Activated naive CD8-positive, alpha-beta T cell (primary cell): Measurements from ENCODE around the gene MTAP.

ENCODE experiments used
- H3K27ac Mint-ChIP-seq: one replicate; pipeline ENCODE4 v1.8.0; 2021; ENCODE audit warnings: mixed read lengths
- H3K27me3 Mint-ChIP-seq: one replicate; pipeline ENCODE4 v1.8.0; 2021; ENCODE audit warnings: mixed read lengths
- H3K36me3 Mint-ChIP-seq: one replicate; pipeline ENCODE4 v1.8.0; 2021; ENCODE audit warnings: mixed read lengths
- H3K4me1 Mint-ChIP-seq: one replicate; pipeline ENCODE4 v1.8.0; 2021; ENCODE audit warnings: low read depth, mixed read lengths
- H3K4me3 Mint-ChIP-seq: one replicate; pipeline ENCODE4 v1.8.0; 2021; ENCODE audit warnings: mild to moderate bottlenecking, mixed read lengths
- H3K9me3 Mint-ChIP-seq: one replicate; pipeline ENCODE4 v1.8.0; 2021; ENCODE audit warnings: low read depth, mixed read lengths

The MTAP gene

GRCh38 chr9:21969951-21970799 lies 167.7 kb downstream of the MTAP start:
- Mint-ChIP-seq H3K27ac (peak overlapping the region; percentile 64), H3K27me3 (peaks cover 62% of the 10 kb centered on the region), H3K4me3 (no peak overlapping the region), H3K36me3 (peaks cover 11% of the 10 kb centered on the region), H3K4me1 (peaks cover 38% of the 10 kb centered on the region), H3K9me3 (peaks cover 3% of the 10 kb centered on the region)

- H3K27ac Mint-ChIP-seq: peak overlapping the region; percentile 58
- H3K9me3 Mint-ChIP-seq: peaks cover 3% of the 10 kb centered on the region
- peaks cover 11% of the 10 kb centered on the region for H3K36me3 Mint-ChIP-seq
- peaks cover 63% of the 10 kb centered on the region for H3K27me3 Mint-ChIP-seq
- peaks cover 34% of the 10 kb centered on the region for H3K4me1 Mint-ChIP-seq
- H3K4me3 Mint-ChIP-seq: no peak overlapping the region
Measured at GRCh38 chr9:21970800-21971640, 168.6 kb downstream of the MTAP start.

GRCh38 chr9:21972361-21972760 lies 169.9 kb downstream of the MTAP start:
- H3K4me3 Mint-ChIP-seq: no peak overlapping the region
- no peak overlapping the region for H3K27ac Mint-ChIP-seq
- H3K4me1 Mint-ChIP-seq: peaks cover 32% of the 10 kb centered on the region
- H3K36me3 Mint-ChIP-seq: peaks cover 9% of the 10 kb centered on the region
- H3K9me3 Mint-ChIP-seq: no peaks in the 10 kb centered on the region
- peaks cover 57% of the 10 kb centered on the region for H3K27me3 Mint-ChIP-seq

GRCh38 chr9:21974343-21974721 lies 171.9 kb downstream of the MTAP start:
- Mint-ChIP-seq H3K27ac (no peak overlapping the region), H3K4me3 (peak overlapping the region; percentile 89), H3K36me3 (peaks cover 4% of the 10 kb centered on the region), H3K4me1 (peaks cover 27% of the 10 kb centered on the region), H3K27me3 (peaks cover 60% of the 10 kb centered on the region), H3K9me3 (peaks cover 6% of the 10 kb centered on the region)

GRCh38 chr9:21974722-21975409 lies 172.4 kb downstream of the MTAP start:
- H3K9me3 Mint-ChIP-seq: peaks cover 6% of the 10 kb centered on the region
- no peak overlapping the region for H3K27ac Mint-ChIP-seq
- H3K4me3 Mint-ChIP-seq: peak overlapping the region; percentile 89
- H3K36me3 Mint-ChIP-seq: peaks cover 4% of the 10 kb centered on the region
- peaks cover 26% of the 10 kb centered on the region for H3K4me1 Mint-ChIP-seq
- peaks cover 62% of the 10 kb centered on the region for H3K27me3 Mint-ChIP-seq

- Mint-ChIP-seq H3K4me3 (no peak overlapping the region), H3K4me1 (peaks cover 20% of the 10 kb centered on the region), H3K36me3 (no peaks in the 10 kb centered on the region), H3K27ac (no peak overlapping the region), H3K27me3 (peaks cover 56% of the 10 kb centered on the region), H3K9me3 (peaks cover 6% of the 10 kb centered on the region)
Measured at GRCh38 chr9:21976334-21976875, 174.0 kb downstream of the MTAP start.

- Mint-ChIP-seq H3K4me1 (no peaks in the 10 kb centered on the region), H3K36me3 (no peaks in the 10 kb centered on the region)
Measured at GRCh38 chr9:21982391-21982790, 180.0 kb downstream of the MTAP start.

GRCh38 chr9:21982861-21983560 lies 180.6 kb downstream of the MTAP start:
- peaks cover 6% of the 10 kb centered on the region for H3K9me3 Mint-ChIP-seq
- H3K27ac Mint-ChIP-seq: no peak overlapping the region
- no peaks in the 10 kb centered on the region for H3K36me3 Mint-ChIP-seq
- H3K4me3 Mint-ChIP-seq: no peak overlapping the region
- no peaks in the 10 kb centered on the region for H3K4me1 Mint-ChIP-seq
- H3K27me3 Mint-ChIP-seq: peaks cover 57% of the 10 kb centered on the region

More at GRCh38 chr9:21982391-21982790, 180.0 kb downstream of the MTAP start:
- no peak overlapping the region for H3K27ac Mint-ChIP-seq
- no peak overlapping the region for H3K4me3 Mint-ChIP-seq
- peaks cover 6% of the 10 kb centered on the region for H3K9me3 Mint-ChIP-seq
- H3K27me3 Mint-ChIP-seq: peaks cover 58% of the 10 kb centered on the region

- Mint-ChIP-seq H3K9me3 (peaks cover 6% of the 10 kb centered on the region), H3K27ac (no peak overlapping the region), H3K36me3 (no peaks in the 10 kb centered on the region), H3K4me1 (no peaks in the 10 kb centered on the region), H3K27me3 (peaks cover 60% of the 10 kb centered on the region), H3K4me3 (no peak overlapping the region)
Measured at GRCh38 chr9:21983561-21983935, 181.1 kb downstream of the MTAP start.

- no peaks in the 10 kb centered on the region for H3K36me3 Mint-ChIP-seq
- H3K27ac Mint-ChIP-seq: no peak overlapping the region
- H3K4me3 Mint-ChIP-seq: no peak overlapping the region
- peaks cover 2% of the 10 kb centered on the region for H3K9me3 Mint-ChIP-seq
- H3K27me3 Mint-ChIP-seq: peaks cover 58% of the 10 kb centered on the region
- no peaks in the 10 kb centered on the region for H3K4me1 Mint-ChIP-seq
Measured at GRCh38 chr9:21984101-21984500, 181.7 kb downstream of the MTAP start.

GRCh38 chr9:21985964-21986667 lies 183.7 kb downstream of the MTAP start:
- H3K27me3 Mint-ChIP-seq: peaks cover 61% of the 10 kb centered on the region
- no peak overlapping the region for H3K27ac Mint-ChIP-seq
- no peaks in the 10 kb centered on the region for H3K4me1 Mint-ChIP-seq
- H3K9me3 Mint-ChIP-seq: no peaks in the 10 kb centered on the region
- H3K36me3 Mint-ChIP-seq: no peaks in the 10 kb centered on the region
- H3K4me3 Mint-ChIP-seq: no peak overlapping the region
